Measurements from ENCODE around the gene CDH15.

DNA sequence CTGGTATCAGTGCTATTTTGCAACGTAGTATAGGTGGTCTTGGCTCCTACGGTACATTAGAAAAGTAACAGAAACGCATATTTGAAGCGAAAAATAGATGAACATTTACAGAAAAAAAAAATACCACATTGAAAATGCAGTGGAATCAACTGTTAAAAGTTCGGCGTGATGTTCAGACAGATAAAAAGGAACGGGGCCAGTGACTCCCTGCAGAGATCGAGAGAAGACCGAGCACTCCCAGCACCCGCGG is 45.5 kb downstream of the CDH15 start:
- TF ChIP-seq, protein P1, sequence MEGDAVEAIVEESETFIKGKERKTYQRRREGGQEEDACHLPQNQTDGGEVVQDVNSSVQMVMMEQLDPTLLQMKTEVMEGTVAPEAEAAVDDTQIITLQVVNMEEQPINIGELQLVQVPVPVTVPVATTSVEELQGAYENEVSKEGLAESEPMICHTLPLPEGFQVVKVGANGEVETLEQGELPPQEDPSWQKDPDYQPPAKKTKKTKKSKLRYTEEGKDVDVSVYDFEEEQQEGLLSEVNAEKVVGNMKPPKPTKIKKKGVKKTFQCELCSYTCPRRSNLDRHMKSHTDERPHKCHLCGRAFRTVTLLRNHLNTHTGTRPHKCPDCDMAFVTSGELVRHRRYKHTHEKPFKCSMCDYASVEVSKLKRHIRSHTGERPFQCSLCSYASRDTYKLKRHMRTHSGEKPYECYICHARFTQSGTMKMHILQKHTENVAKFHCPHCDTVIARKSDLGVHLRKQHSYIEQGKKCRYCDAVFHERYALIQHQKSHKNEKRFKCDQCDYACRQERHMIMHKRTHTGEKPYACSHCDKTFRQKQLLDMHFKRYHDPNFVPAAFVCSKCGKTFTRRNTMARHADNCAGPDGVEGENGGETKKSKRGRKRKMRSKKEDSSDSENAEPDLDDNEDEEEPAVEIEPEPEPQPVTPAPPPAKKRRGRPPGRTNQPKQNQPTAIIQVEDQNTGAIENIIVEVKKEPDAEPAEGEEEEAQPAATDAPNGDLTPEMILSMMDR (tag by site-specific recombination; IDR thresholded peaks at IDR 0.05), result no peak
- TF ChIP-seq, protein P2, sequence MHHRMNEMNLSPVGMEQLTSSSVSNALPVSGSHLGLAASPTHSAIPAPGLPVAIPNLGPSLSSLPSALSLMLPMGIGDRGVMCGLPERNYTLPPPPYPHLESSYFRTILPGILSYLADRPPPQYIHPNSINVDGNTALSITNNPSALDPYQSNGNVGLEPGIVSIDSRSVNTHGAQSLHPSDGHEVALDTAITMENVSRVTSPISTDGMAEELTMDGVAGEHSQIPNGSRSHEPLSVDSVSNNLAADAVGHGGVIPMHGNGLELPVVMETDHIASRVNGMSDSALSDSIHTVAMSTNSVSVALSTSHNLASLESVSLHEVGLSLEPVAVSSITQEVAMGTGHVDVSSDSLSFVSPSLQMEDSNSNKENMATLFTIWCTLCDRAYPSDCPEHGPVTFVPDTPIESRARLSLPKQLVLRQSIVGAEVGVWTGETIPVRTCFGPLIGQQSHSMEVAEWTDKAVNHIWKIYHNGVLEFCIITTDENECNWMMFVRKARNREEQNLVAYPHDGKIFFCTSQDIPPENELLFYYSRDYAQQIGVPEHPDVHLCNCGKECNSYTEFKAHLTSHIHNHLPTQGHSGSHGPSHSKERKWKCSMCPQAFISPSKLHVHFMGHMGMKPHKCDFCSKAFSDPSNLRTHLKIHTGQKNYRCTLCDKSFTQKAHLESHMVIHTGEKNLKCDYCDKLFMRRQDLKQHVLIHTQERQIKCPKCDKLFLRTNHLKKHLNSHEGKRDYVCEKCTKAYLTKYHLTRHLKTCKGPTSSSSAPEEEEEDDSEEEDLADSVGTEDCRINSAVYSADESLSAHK (tag by site-specific recombination; IDR thresholded peaks at IDR 0.05), result no peak
- TF ChIP-seq ZNF184 (tag by site-specific recombination; IDR thresholded peaks at IDR 0.05) (no peak), ZNF211 (tag by site-specific recombination; IDR thresholded peaks at IDR 0.05; ENCODE audit: low read depth) (no peak), ZNF140 (tag by site-specific recombination; IDR thresholded peaks at IDR 0.05) (no peak), ZNF121 (tag by site-specific recombination; IDR thresholded peaks at IDR 0.05) (no peak), ZNF510 (tag by site-specific recombination; IDR thresholded peaks at IDR 0.05; ENCODE audit: insufficient replicate concordance) (no peak), TRIM28 (IDR thresholded peaks at IDR 0.05; ENCODE audit: borderline replicate concordance, low read length) (no peak), ZBTB1 (tag by site-specific recombination; IDR thresholded peaks at IDR 0.05) (no peak), TCF7L2 (IDR thresholded peaks at IDR 0.05; ENCODE audit: borderline replicate concordance, low read depth, low read length) (no peak), ZNF146 (tag by site-specific recombination; IDR thresholded peaks at IDR 0.05) (no peak)
- TF ChIP-seq, protein P3, sequence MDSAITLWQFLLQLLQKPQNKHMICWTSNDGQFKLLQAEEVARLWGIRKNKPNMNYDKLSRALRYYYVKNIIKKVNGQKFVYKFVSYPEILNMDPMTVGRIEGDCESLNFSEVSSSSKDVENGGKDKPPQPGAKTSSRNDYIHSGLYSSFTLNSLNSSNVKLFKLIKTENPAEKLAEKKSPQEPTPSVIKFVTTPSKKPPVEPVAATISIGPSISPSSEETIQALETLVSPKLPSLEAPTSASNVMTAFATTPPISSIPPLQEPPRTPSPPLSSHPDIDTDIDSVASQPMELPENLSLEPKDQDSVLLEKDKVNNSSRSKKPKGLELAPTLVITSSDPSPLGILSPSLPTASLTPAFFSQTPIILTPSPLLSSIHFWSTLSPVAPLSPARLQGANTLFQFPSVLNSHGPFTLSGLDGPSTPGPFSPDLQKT (IDR thresholded peaks at IDR 0.05; ENCODE audit: borderline replicate concordance, low read depth, low read length), result no peak
- TF ChIP-seq, protein P4, sequence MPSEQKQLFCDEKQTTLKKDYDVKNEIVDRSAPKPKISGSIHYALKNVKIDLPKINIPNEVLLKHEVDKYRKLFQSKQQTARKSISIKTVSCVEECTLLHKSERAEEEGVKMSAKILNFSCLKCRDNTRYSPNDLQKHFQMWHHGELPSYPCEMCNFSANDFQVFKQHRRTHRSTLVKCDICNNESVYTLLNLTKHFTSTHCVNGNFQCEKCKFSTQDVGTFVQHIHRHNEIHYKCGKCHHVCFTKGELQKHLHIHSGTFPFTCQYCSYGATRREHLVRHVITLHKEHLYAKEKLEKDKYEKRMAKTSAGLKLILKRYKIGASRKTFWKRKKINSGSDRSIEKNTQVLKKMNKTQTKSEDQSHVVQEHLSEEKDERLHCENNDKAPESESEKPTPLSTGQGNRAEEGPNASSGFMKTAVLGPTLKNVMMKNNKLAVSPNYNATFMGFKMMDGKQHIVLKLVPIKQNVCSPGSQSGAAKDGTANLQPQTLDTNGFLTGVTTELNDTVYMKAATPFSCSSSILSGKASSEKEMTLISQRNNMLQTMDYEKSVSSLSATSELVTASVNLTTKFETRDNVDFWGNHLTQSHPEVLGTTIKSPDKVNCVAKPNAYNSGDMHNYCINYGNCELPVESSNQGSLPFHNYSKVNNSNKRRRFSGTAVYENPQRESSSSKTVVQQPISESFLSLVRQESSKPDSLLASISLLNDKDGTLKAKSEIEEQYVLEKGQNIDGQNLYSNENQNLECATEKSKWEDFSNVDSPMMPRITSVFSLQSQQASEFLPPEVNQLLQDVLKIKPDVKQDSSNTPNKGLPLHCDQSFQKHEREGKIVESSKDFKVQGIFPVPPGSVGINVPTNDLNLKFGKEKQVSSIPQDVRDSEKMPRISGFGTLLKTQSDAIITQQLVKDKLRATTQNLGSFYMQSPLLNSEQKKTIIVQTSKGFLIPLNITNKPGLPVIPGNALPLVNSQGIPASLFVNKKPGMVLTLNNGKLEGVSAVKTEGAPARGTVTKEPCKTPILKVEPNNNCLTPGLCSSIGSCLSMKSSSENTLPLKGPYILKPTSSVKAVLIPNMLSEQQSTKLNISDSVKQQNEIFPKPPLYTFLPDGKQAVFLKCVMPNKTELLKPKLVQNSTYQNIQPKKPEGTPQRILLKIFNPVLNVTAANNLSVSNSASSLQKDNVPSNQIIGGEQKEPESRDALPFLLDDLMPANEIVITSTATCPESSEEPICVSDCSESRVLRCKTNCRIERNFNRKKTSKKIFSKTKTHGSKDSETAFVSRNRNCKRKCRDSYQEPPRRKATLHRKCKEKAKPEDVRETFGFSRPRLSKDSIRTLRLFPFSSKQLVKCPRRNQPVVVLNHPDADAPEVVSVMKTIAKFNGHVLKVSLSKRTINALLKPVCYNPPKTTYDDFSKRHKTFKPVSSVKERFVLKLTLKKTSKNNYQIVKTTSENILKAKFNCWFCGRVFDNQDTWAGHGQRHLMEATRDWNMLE (tag by site-specific recombination; conservative IDR thresholded peaks at IDR 0.05; ENCODE audit: low read depth), result no peak
